WI38 (cell line): ENCODE results near the gene NEK8.
"Not testable (repeated sequence)": the region's sequence is repeated elsewhere in the genome, so short reads cannot be mapped to it uniquely, and the experiment has no call there.

ENCODE experiments used
- H3K4me3 ChIP-seq: 2 replicates; pipeline ENCODE4 v1.5.1; 2011; ENCODE audit warnings: low read depth, mild to moderate bottlenecking, control low read depth, low read length
- TF ChIP-seq, protein P1 (sequence below): IDR thresholded peaks from 2 replicates; pipeline ENCODE4 v1.5.1; 2012; ENCODE audit warnings: low read depth, mild to moderate bottlenecking, control low read depth, low read length

NEK8 gene

DNA sequence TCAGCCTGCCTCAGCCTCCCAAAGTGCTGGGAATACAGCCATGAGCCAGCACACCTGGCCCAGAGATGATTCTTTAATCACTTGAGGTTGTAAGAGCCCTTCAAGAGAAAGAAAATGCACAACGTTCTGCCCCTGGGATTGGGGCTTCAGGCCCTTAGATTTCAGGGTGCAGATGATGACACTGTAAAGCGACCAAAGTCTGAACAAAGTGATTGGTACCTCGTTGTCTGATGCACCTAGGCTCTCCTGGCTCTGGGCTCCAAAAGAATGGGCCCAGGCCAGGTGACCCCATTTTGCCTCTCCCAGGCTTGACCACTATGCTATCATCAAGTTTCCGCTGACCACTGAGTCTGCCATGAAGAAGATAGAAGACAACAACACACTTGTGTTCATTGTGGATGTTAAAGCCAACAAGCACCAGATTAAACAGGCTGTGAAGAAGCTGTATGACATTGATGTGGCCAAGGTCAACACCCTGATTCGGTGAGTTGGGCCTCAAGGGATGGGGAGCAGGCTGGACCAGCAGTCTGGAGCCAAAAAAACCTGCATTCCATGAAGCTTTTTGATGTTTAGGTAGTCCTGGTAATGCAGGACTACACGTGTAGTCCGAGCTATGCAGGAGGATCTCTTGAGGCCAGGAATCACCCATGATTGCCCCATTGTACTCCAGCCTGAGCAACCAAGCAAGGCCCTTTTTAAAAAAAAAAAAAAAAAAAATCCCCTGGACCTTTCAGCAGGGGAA, 6.0 kb upstream of the NEK8 start:
- TF ChIP-seq, protein P1, sequence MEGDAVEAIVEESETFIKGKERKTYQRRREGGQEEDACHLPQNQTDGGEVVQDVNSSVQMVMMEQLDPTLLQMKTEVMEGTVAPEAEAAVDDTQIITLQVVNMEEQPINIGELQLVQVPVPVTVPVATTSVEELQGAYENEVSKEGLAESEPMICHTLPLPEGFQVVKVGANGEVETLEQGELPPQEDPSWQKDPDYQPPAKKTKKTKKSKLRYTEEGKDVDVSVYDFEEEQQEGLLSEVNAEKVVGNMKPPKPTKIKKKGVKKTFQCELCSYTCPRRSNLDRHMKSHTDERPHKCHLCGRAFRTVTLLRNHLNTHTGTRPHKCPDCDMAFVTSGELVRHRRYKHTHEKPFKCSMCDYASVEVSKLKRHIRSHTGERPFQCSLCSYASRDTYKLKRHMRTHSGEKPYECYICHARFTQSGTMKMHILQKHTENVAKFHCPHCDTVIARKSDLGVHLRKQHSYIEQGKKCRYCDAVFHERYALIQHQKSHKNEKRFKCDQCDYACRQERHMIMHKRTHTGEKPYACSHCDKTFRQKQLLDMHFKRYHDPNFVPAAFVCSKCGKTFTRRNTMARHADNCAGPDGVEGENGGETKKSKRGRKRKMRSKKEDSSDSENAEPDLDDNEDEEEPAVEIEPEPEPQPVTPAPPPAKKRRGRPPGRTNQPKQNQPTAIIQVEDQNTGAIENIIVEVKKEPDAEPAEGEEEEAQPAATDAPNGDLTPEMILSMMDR = no peak
- no peak overlapping the region for H3K4me3 ChIP-seq

DNA sequence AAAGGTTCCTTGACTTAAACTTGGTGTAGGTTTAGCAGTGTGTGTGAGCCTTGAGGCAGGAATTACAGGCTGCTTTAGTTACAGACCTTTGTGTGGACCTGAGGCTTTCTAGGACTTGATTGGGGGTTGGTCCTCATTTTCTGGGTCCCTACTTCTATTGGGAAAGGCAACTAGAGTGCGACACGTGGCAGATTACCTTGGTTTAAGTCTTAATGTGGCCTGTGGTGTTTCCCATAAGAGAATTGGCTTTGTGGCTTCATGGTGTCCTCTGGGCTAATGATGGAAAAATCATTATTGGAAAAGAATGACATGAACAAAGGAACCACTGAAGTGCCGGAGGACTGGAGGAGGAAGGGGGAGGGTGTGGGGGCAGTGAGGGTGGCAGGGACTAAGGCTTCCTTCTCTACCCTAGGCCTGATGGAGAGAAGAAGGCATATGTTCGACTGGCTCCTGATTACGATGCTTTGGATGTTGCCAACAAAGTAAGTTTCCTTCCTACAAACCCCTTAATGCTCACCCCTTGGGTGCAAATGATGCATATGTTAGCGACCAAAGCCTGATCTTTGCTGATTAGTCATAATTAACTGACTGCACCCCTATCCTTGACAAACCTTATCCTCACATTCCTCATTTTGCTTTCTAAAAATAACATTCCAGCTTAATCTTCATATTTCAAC, 5.3 kb upstream of the NEK8 start:
- TF ChIP-seq, protein P1 = no peak
- H3K4me3 ChIP-seq = no peak overlapping the region

DNA sequence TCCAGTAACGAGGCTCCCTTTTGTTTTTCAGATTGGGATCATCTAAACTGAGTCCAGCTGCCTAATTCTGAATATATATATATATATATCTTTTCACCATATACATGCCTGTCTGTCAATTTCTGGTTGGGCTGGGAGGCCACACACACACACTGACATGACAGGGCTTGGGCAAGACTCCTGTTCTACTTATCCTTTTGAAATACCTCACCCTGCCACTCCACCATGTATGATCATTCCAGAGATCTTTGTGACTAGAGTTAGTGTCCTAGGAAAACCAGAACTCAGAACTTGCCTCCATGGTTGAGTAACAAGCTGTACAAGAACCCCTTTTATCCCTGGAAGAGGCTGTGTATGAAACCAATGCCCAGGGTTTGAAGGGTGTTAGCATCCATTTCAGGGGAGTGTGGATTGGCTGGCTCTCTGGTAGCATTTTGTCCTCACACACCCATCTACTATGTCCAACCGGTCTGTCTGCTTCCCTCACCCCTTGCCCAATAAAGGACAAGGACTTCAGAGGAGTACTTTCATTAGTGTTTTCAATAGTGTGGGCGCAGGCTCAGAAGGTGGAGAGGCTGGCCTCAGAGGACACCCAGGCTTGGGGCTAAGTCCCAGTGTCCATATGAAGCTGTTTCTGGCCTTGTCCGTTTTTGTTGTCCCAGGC, 4.6 kb upstream of the NEK8 start:
- not testable (repeated sequence) for H3K4me3 ChIP-seq

DNA sequence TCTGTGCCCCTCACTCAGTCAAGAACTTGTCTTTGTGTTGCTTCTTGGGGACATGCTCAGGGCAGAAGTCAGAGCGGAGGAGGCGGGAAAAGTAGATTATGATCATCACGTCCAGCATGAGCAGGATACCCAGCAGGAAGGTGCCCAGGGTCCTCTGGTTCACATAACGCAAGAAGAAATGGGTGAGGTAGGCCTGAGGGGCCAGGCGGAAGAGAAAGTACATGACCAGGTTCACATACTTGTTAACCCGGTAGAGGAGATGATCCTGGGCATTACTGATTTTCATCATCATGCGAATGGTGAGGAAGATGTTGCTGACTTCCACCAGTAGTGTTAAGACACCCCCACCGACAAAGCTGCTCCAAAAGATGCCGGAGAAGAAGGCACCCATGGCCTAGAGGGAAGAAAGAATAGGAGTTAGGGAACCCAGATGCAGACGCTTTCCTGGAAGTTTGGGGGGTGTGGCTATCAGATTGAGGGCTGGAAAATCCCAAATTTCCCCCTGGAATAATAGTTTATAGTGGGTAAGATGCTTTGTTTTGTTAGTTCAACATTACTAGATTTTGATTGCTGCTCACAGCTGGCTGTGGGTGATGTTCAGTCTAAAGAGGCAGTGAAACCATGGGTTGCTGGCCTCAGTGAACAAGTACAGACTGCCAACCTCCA, 4.0 kb upstream of the NEK8 start:
- H3K4me3 ChIP-seq = no peak overlapping the region
- TF ChIP-seq, protein P1 = no peak

DNA sequence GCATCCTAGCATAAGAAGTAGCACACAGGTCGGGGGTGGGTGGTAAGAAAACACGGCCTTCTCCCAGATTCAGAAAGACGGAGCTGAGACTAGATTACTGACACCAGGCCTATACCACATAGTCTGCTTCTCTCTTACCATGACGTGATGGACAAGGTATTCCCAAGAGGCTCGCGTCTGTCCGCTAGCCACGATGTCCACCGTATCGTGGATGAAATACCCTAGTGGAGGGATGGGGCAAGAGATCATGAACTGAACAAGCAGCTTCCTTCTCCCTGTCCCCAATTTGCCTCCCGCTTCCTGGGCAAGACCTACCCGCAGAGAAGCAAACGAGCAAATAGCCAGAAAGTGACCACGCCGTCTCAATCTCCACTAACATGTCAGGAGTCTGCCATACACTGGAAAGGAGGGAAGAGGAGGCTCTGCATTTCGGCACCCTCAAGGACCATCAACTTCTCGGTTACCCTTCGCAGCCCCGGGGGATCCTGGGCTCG, 3.4 kb upstream of the NEK8 start:
- H3K4me3 ChIP-seq = peak overlapping the region; percentile 65
- TF ChIP-seq, protein P1 = no peak

DNA sequence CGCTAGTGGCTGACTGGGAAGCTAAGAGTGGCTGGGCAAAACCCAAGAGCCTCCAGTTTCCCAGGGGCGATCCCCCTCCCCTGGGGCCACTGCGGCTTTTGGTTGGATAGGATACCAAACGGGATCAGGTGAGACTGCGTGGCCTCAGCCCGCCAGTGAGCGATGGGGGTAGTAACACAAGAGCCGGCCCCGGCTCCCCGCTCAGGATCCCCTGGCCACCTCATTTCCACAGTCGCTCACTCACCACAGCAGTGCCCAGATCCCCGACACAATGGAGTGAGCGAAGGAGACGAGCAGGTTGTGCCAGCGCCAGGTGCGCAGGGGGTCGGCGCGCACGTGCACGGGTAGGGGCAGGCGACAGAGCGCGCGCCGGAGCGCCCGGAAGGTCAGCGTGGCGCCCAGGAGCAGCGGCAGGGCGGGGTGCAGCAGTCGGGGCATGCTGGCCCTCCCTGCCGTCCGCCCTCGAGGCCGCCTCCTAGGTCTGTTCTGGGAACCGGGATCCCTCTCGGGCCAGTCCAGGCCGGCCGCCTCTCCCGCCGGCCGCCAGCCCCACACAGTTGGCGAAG, 2.8 kb upstream of the NEK8 start:
- peak overlapping the region; percentile 65 for H3K4me3 ChIP-seq
- TF ChIP-seq, protein P1 = no peak

DNA sequence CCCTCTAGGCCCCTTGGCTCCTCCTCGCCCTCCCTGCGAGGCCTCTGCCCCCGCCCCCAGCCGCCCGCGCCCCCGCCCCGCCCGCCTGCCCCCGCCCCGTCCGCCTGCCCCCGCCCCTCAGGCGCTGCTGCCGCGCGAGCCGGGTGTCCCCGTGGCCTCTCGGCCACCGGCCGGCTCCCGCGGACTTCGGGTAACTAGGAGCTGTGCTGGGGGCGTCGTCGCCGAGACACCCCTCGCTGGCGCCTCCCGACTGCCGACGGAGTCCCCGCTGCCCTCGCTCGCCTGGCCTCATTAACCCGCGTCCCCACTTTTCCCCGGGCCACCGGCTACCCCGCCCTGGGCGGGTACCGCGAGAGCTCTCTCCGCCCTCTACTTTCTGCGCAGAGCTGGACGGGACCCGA, 2.4 kb upstream of the NEK8 start, which contains the start of gene TLCD1:
Gene TLCD1 (minus strand): TSS at position 8 of the 401 bp plus-strand sequence. CDS start 136 bp downstream, outside the sequence.
- H3K4me3 ChIP-seq = peak within 1 kb of the TSS; percentile 65
- TF ChIP-seq, protein P1 = no peak
